ENCODE measurements around the gene FIS1.

The FIS1 gene

DNA sequence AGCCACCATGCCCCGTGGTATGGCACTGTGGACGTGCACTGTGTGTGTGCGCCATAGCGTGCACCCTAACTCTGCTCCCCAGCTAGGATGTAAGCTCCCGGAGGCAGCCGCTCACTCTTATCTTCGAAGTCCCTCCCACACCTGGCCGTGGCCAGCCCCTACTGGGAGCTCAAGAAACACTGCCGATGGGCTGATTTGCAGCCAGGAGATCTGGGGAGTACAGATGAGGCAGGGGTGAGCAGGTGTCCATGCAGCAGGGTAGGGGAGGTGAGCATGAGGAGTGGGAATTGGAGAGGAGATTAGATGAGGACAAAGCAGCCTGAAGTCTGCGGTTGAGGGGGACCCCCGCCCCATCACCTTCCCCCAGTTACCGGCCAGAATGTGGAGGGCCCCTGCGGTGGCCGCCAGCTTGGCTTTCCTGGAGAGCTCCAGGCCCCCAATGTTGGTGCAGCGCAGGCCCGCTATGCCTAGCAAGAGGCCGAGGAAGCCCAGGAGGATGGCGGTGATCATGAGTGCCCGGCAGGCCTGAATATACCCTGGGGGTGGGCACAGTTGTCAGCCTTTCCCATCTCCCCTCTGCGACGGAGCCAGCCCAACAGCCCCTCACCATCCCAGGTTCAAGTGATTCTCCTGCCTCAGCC, 10.9 kb downstream of the FIS1 start:
- no peak for DNase-seq (ENCODE audit: low read depth)

GRCh38 chr7:101232141-101232850, 12.6 kb downstream of the FIS1 start:
- no peak for DNase-seq (ENCODE audit: low read depth)

DNA sequence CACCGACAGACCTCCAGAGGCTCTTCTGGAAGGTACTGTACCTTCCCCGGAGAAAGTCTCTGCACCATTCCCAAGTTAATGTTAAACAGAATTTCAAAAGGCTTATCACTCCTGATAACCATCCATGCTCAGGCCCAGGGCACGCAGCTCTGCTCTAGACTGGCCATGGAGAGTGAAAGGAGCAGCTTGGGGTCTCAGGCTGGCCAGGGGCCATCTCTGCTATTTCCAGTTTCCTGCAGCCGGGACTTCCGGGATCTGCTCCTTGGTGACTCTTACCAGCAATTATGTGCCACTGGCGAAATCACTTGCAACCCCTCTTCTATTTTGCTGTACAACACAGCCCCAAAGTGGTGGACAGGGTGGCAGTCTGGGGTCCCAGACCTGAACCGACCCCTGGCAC, 13.2 kb downstream of the FIS1 start:
- DNase-seq (ENCODE audit: low read depth): no peak

- DNase-seq (ENCODE audit: low read depth): no peak
These were observed 18.2 kb downstream of the FIS1 start for GRCh38 chr7:101226721-101227120.

DNA sequence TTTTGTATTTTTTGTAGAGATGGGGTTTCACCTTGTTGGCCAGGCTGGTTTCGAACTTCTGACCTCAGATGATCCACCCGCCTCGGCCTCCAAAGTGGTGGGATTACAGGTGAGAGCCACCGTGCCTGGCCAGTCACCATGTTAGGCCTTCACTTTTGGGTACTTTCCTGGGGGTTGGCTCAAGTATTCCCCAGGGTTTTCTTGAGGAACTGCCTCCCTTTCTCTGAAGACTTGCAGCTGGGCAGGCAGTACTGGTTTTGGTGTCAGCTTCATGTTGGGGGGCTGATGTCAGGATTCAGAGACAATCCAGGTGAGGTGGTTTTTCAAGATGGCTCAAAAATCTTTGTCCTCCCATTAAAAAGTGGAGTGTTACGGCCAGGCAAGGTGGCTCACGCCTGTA, 19.2 kb downstream of the FIS1 start:
- DNase-seq (ENCODE audit: low read depth): no peak

DNA sequence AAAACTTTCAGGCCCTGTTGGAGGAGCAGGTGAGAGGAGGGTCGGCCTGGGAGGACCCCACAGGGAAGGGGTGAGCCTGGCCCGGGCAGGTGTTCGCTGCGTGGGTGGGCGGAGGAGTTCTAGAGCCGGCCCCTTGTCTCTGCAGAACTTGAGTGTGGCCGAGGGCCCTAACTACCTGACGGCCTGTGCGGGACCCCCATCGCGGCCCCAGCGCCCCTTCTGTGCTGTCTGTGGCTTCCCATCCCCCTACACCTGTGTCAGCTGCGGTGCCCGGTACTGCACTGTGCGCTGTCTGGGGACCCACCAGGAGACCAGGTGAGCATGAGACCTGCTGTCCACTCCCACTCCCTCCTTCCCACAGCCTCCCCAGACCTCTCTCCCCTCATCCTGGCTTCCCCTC, 21.4 kb downstream of the FIS1 start:
- no peak for DNase-seq (ENCODE audit: low read depth)

- DNase-seq (ENCODE audit: low read depth): no peak
These were observed 22.5 kb downstream of the FIS1 start for GRCh38 chr7:101222275-101222830.

DNA sequence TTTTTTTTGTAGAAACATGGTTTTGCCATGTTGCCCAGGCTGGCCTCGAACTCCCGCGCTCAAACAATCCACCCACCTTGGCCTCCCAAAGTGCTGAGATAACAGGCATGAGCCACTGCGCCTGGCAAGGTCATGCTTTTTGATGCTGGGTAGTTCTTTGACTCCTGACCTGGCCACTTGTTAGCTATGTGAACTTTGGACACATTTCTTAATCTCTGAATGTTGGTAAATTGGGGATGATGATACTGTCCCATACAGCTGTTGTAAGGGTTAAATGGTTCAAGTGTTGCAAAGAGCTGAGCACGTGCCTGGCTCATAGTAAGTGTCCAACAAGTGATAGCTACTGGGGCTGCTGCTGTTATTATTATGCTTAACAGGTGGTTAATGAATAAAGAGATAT, 24.6 kb downstream of the FIS1 start:
- no peak for DNase-seq (ENCODE audit: low read depth)

DNA sequence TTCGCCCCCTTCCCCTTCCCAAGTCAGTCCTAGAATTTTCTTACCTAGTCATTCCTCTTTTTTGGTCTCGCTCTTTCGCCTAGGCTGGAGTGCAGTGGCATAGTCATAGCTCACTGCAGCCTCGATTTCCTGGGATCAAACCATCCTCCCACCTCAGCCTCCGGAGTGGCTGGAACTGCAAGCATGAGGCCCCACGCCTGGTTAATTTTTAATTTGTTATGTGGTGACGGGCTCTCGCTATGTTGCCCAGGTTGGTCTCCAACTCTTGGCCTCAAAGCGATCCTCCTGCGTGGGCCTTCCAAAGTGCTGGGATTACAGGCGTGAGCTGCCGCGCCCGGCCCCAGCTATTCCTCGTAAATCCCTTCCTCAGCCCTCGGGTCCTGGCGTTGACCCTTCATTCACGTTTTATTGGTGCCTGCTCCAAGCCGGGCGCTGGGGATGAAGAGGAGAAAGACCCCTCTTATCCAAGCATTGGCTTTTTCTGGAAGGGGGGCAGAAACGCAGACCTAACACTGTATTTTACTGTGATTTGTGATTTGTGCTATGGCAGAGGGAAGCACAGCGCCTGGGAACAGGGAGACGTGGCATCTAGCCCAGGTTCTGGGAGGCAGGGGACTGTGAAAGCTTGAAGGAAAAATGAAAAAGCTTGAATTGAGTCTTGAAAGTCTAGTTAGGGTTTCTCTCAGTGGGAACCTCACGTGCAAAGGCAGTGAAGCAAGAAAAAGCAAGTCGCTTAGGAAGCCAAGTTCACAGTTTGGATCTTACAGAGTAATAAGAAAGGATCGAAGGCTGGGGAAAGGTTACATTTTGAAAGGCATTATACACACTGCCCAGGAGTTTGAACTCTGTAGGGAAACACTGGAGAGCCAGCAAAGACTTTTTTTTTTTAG, 26.4 kb downstream of the FIS1 start:
- DNase-seq (ENCODE audit: low read depth): no peak

GRCh38 chr7:101217388-101218235, 27.3 kb downstream of the FIS1 start, which contains the start of the genes PLOD3 and ZNHIT1:
Gene PLOD3 (minus strand): TSS chr7:101217581. CDS start chr7:101217274, 307 bp downstream.
Gene ZNHIT1 (plus strand): TSS chr7:101218165. CDS start chr7:101218196, 31 bp downstream.
- peak; percentile 92 for DNase-seq (ENCODE audit: low read depth)

DNA sequence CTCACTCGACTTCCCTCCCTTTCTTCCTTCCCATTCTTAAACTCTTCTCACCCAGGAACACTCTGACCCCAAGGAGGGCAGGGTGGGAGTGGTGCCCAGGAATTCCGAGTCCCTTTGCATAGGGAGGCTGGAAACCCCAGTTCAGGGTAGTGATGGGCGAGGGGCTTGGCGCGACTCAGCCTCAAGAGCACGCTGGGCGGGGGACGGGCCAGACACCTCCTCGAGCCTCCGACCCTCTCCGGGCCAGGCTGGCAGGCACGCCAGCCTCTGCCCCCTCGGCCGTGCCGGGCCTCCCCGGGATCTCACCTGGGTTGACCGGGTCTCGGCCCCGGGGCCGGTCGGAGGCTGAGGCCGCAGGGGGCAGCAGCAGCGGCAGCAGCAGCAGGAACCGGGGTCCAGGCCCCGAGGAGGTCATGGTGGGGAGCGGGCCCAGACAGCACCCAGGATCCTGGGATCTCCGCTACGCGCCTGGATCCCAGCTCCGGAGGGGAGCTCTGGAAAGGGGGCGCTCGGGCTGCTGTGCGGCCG, 28.0 kb downstream of the FIS1 start:
- no peak for DNase-seq (ENCODE audit: low read depth)

GRCh38 chr7:101216001-101216859, 28.7 kb downstream of the FIS1 start:
- DNase-seq (ENCODE audit: low read depth): no peak

GRCh38 chr7:101212014-101212413, 32.9 kb downstream of the FIS1 start:
- no peak for DNase-seq (ENCODE audit: low read depth)

GRCh38 chr7:101211501-101211900, 33.4 kb downstream of the FIS1 start:
- DNase-seq (ENCODE audit: low read depth): no peak

GRCh38 chr7:101210143-101210542, 34.7 kb downstream of the FIS1 start:
- no peak for DNase-seq (ENCODE audit: low read depth)

GRCh38 chr7:101208794-101209193, 36.1 kb downstream of the FIS1 start:
- DNase-seq (ENCODE audit: low read depth): no peak

DNA sequence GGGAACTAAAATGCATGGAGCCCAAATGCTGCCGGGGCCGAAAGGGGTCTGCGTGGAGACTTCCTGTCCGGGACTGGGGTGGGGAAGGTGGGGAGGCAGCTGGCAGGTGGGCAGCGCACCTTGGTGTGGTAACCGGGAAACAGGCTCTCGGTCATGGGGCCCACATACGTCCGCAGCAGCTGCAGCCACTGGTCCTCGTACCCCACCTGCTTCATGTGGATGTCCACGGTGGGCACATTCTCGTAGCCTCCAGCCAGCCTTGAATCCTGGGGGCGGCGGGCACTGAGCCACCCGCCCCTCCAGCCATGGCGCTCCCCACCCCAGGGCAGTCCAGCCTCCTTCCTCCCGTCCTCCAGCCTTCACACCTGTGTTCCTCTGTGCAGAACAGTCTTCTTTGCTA, 37.4 kb downstream of the FIS1 start:
- no peak for DNase-seq (ENCODE audit: low read depth)

DNA sequence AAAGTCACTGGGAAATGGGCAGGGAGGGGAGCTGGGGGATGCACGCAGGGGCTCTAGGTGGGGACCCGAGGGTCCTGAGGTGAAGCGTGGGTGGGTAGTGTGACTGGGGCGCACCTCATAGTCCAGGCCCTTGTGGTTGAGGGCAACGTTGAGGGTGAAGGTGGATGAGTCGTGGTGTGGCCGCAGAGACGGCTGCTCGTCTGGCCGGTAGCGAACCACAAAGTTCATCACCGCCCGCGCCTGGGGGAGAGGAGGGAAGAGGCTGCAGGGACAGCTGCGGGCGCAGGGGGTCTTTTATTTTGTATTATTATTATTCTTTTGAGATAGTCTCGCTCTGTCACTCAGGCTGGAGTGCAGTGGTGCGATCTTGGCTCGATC, 38.2 kb downstream of the FIS1 start:
- no peak for DNase-seq (ENCODE audit: low read depth)

DNA sequence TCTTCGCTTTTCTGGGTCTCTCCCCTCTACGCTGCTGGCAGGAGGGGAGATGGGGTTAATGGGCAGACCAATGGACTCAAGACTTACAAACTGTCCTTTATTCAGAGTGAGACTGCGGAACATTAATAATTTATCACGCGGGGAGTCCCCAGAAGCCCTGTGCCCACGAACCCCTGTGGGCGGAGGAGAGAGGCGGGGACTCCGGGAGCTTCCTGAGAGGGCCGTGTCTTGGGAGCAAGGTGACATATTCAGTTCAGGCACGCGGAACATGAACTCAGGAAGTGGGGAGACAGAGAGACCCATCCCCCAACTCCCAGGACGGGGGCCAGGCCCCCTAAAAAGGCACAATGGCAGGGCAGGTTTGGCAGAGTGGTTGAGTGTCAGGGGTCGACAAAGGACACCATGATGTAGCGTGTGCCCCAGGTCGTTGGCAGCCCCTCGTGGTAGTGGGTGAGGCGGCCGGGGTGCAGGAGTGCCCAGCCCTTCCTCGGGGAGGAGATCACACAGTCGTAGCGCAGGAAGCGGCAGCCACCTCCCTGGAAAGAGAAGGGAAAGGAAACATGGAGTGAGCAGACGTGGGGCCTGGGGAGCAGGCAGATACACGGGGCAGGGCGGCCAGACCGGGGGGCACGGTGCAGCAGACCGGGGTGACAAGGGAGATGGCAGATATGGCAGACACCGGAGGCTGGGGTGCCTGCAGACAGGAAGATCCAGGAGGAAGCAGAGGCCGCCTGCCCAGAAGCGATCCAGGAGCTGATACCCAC, 38.8 kb downstream of the FIS1 start:
- no peak for DNase-seq (ENCODE audit: low read depth)
